ENCODE data around the gene BRD3. TPM values are rescaled to one million over a fixed set of nuclear protein-coding genes. Genes with fewer than 3 reads are reported as not detected.

The BRD3 gene
- polyA plus RNA-seq, 1 donor (not counting 4 experiments of a cell fraction or from before 2014, with no cell fraction given) = 3.3 TPM

GRCh38 chr9:133998915-133999595 lies 68.8 kb downstream of the BRD3 start:
- Histone ChIP-seq H3K4me3 (ENCODE audit: control insufficient read depth in 2 of 3, extremely low read depth in 1 of 3, insufficient read depth in 2 of 3, low read depth in 1 of 3, low read length in 3 of 3) (no peak overlapping the region), H3K4me1 (ENCODE audit: control insufficient read depth, extremely low read depth, insufficient read depth, low read length) (peaks cover 3% of the 10 kb centered on the region), H4K20me1 (ENCODE audit: control insufficient read depth, extremely low read depth, insufficient read depth, low read length) (no peaks in the 10 kb centered on the region), H3K27ac (ENCODE audit: control insufficient read depth, insufficient read depth, low read length) (no peak overlapping the region), H2AFZ (ENCODE audit: control insufficient read depth, low read length) (no peak overlapping the region), H3K79me2 (ENCODE audit: control insufficient read depth, insufficient read depth, low read length) (no peaks in the 10 kb centered on the region), H3K27me3 (ENCODE audit: control insufficient read depth, extremely low read depth, insufficient read depth, low read length) (peaks cover 18% of the 10 kb centered on the region), H3K9me1 (ENCODE audit: control insufficient read depth, extremely low read depth, insufficient read depth, low read length) (no peaks in the 10 kb centered on the region), H3K9ac (ENCODE audit: control insufficient read depth, extremely low read depth, insufficient read depth, low read length) (no peak overlapping the region), H3K36me3 (ENCODE audit: control insufficient read depth in 2 of 2, extremely low read depth in 1 of 2, insufficient read depth in 2 of 2, low read length in 2 of 2) (no peaks in the 10 kb centered on the region), H3K4me2 (ENCODE audit: control insufficient read depth, extremely low read depth, insufficient read depth, low read depth, low read length) (no peak overlapping the region), H3K9me3 (ENCODE audit: control insufficient read depth, low read depth, low read length) (no peaks in the 10 kb centered on the region)
- FAIRE-seq (no peak), DNase-seq (ENCODE audit: low read depth, low spot score) (no peak)
- dilution Hi-C loops (cut with MboI; ENCODE audit: extremely low pct_ligation_motif_present, low sequenced_read_pairs) = no loop called here
- TF ChIP-seq CTCF (optimal IDR thresholded peaks at IDR 0.05 in 1 of 3, IDR thresholded peaks at IDR 0.05 in 1 of 3, conservative IDR thresholded peaks at IDR 0.05 in 1 of 3; ENCODE audit: extremely low read depth in 1 of 3, insufficient read depth in 2 of 3, low read length in 3 of 3) (no peak), EZH2 (IDR thresholded peaks at IDR 0.05; ENCODE audit: low read length) (no peak)

- H3K9ac ChIP-seq (ENCODE audit: control insufficient read depth, extremely low read depth, insufficient read depth, low read length) = no peak overlapping the region
- no peaks in the 10 kb centered on the region for H3K36me3 ChIP-seq (ENCODE audit: control insufficient read depth in 2 of 2, extremely low read depth in 1 of 2, insufficient read depth in 2 of 2, low read length in 2 of 2)
- no peak for FAIRE-seq
- H3K4me3 ChIP-seq (ENCODE audit: control insufficient read depth in 2 of 3, extremely low read depth in 1 of 3, insufficient read depth in 2 of 3, low read depth in 1 of 3, low read length in 3 of 3) = no peak overlapping the region
- H3K9me1 ChIP-seq (ENCODE audit: control insufficient read depth, extremely low read depth, insufficient read depth, low read length) = peaks cover 2% of the 10 kb centered on the region
- peaks cover 18% of the 10 kb centered on the region for H3K27me3 ChIP-seq (ENCODE audit: control insufficient read depth, extremely low read depth, insufficient read depth, low read length)
- H3K4me2 ChIP-seq (ENCODE audit: control insufficient read depth, extremely low read depth, insufficient read depth, low read depth, low read length) = no peak overlapping the region
- H2AFZ ChIP-seq (ENCODE audit: control insufficient read depth, low read length) = no peak overlapping the region
- H4K20me1 ChIP-seq (ENCODE audit: control insufficient read depth, extremely low read depth, insufficient read depth, low read length) = no peaks in the 10 kb centered on the region
- no peak for TF ChIP-seq EZH2 (IDR thresholded peaks at IDR 0.05; ENCODE audit: low read length)
- TF ChIP-seq CTCF (optimal IDR thresholded peaks at IDR 0.05 in 1 of 3, IDR thresholded peaks at IDR 0.05 in 1 of 3, conservative IDR thresholded peaks at IDR 0.05 in 1 of 3; ENCODE audit: extremely low read depth in 1 of 3, insufficient read depth in 2 of 3, low read length in 3 of 3) = no peak
- H3K4me1 ChIP-seq (ENCODE audit: control insufficient read depth, extremely low read depth, insufficient read depth, low read length) = peaks cover 12% of the 10 kb centered on the region
- dilution Hi-C loops (cut with MboI; ENCODE audit: extremely low pct_ligation_motif_present, low sequenced_read_pairs) = no loop called here
- no peak for DNase-seq (ENCODE audit: low read depth, low spot score)
- H3K79me2 ChIP-seq (ENCODE audit: control insufficient read depth, insufficient read depth, low read length) = no peaks in the 10 kb centered on the region
- H3K9me3 ChIP-seq (ENCODE audit: control insufficient read depth, low read depth, low read length) = no peaks in the 10 kb centered on the region
- H3K27ac ChIP-seq (ENCODE audit: control insufficient read depth, insufficient read depth, low read length) = no peak overlapping the region
Measured at GRCh38 chr9:133997584-133997983, 70.2 kb downstream of the BRD3 start.
